ENCODE results near the gene CRABP2. TPM values are rescaled to one million over a fixed set of nuclear protein-coding genes. Genes with fewer than 3 reads are reported as not detected.
A peak's percentile ranks its signal among the peaks of the same experiment; 100 is the strongest.

The CRABP2 gene
- total and polyA plus RNA-seq, 2 of the 13 experiments (the other 11 are each of a cell fraction or from before 2014, with no cell fraction given) = 0.40 to 0.60 TPM

DNA sequence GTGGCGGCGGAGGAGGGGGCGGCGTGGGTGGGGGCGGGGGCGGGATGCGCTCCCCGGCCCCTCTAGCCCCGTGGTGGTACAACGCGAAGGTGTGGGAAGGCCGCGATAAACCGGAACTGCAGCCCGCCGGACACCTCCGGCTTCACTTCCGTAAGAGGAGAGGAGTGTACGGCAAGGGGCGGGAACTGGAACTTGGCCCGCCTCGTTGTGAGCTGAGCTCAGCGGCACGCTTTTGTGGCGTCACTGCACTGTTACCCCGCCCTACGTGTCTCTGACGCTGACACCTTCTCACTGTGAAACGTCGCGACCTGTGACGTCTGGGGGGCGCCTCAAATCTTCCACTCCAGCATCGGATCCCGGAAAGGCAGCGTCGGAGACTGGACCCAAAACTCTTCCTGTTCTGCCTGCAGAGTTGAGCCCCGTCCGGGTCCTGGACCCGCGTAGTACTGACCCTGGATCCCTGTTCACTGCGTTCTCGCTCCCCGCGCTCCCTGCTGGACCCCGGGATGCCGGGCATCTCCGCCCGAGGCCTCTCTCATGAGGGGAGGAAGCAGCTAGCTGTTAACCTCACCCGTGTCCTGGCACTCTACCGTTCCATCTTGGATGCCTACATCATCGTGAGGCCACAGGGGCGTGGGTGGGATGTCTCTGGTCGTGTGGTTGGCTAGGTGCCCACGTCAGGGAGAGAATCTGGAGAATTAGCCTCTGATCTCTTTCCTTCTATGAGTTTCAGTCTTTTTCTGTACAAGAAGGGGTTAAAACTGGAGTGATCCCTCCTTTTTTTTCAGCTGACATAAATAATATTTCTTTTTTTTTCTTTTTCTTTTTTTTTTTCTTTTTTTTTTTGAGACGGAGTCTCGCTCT, 23.4 kb upstream of the CRABP2 start, which contains the start of gene ISG20L2 (continued):
- no peak for TF ChIP-seq GLMP (CRISPR knock-in tag; IDR thresholded peaks at IDR 0.05; ENCODE audit: borderline replicate concordance)
- no peak for TF ChIP-seq GRHL1 (CRISPR knock-in tag; conservative IDR thresholded peaks at IDR 0.05)
- TF ChIP-seq GATAD2A (CRISPR knock-in tag; IDR thresholded peaks at IDR 0.05) = peak; percentile 47; the same call in 1 of the 2 replicates
- TF ChIP-seq ZKSCAN5 (CRISPR knock-in tag; IDR thresholded peaks at IDR 0.05) = no peak

DNA sequence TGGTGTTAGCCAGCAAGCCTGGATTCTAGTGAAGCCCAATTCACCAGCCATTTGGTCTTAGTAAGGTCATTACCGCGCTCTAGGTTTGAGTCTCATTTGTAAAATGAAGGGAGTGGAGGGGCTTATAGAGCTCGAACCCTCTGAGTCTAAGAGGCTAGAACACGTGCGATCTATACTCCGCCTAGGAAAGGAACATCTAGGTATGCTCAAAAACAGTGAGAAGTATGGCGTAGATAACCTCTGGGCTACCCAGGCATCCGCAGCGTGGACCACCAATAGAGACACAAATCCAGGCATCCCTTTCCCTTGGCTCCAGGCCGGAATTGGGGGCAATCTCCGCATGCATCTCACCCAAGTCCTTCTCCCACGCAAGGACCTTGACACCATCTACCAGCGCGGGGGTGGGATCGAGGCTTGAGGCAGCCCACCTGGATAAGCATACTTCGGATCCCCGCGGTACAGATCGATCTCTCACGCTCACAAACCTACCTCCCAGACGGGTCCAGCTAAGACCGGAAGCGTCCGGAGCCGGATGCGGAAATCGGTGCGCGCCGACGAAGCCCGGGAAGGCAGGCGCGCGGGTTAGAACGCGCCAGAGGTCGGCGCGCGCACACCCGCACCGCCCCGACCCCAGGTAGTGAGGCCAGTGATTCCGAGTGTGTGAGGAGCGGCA, 22.7 kb upstream of the CRABP2 start, which contains the start of gene METTL25B:
Gene METTL25B, plus strand, starts transcription at position 544 of the 673 bp plus-strand sequence. CDS start 636 bp downstream, outside the sequence.
- H3K79me2 ChIP-seq (ENCODE audit: insufficient read depth, low read length) = peaks cover 59% of the 10 kb centered on the region
- H3K27me3 ChIP-seq (ENCODE audit: control insufficient read depth in 1 of 2, insufficient read depth in 2 of 2, low read length in 2 of 2) = no peaks in the 10 kb centered on the region; a peak in 1 of 5 replicates
- peak; percentile 83 for ATAC-seq
- peak; percentile 75 for DNase-seq (ENCODE audit: low spot score)
- H3K27ac ChIP-seq (ENCODE audit: extremely low read length, insufficient read depth, low read length) = peak within 1 kb of the TSS; percentile 79
- peak within 1 kb of the TSS; percentile 87 for H2AFZ ChIP-seq (ENCODE audit: low read length)
- CTCF ChIA-PET (ENCODE audit: low intra/inter-chr PET ratio, low total read pairs) = interaction anchor here (0.6 to 5.7 kb wide), 3 partner anchors 38 to 70 kb away, joined by 3 to 119 read pairs (median 3); no protein-coding TSS in a partner anchor
- FAIRE-seq = no peak
- peak within 1 kb of the TSS; percentile 97 for H3K4me2 ChIP-seq (ENCODE audit: low read depth, low read length)
- 0% methylated on average over 14 of the region's 46 CpGs for WGBS (ENCODE audit: low lambda C conversion rate)
- H4K20me1 ChIP-seq (ENCODE audit: insufficient read depth, low read length) = peaks cover 17% of the 10 kb centered on the region
- peaks cover 8 to 15% of the 10 kb centered on the region in 2 experiments for H3K36me3 ChIP-seq (replicated peaks in 1 of 2; ENCODE audit: control insufficient read depth in 1 of 2, insufficient read depth in 2 of 2, low read length in 2 of 2)
- in situ Hi-C loops (cut with HindIII; ENCODE audit: extremely low pct_ligation_motif_present, low pct_unique_long_range_greater_than_20kb) = loop anchor here (5.0 kb wide), 2 partner anchors 39 to 41 kb away; partner anchors contain the start of gene PRCC
- H3K9me3 ChIP-seq (ENCODE audit: low read length) = no peaks in the 10 kb centered on the region
- peak within 1 kb of the TSS; percentile 89 to 100 (median 98) for H3K4me3 ChIP-seq (replicated peaks in 1 of 3; ENCODE audit: insufficient read depth in 1 of 3, low read depth in 2 of 3, low read length in 3 of 3)
- peak within 1 kb of the TSS; percentile 89 for H3K9ac ChIP-seq (ENCODE audit: insufficient read depth, low read depth, low read length)
- intact Hi-C loops (cut with micrococcal nuclease; ENCODE audit: unreplicated experiment) = loop anchor here (2.0 to 10.0 kb wide), 2 partner anchors 21 to 63 kb away; no protein-coding TSS in a partner anchor
- POLR2A ChIA-PET = interaction anchor here (0.7 to 5.7 kb wide), 28 partner anchors 12 to 553 kb away, joined by 3 to 100 read pairs (median 5); partner anchors contain the start of genes CRABP2, HDGF, MEF2D and MRPL24
- BruUV-seq (replicated peaks) = no TSS peak
- H3K4me1 ChIP-seq (ENCODE audit: insufficient read depth, low read length) = peaks cover 49% of the 10 kb centered on the region
- TF ChIP-seq PITX1 (CRISPR knock-in tag; IDR thresholded peaks at IDR 0.05) (0 out of 2 replicates have a peak, but pooled peaks have one; percentile 16), ZNF782 (CRISPR knock-in tag; IDR thresholded peaks at IDR 0.05; ENCODE audit: borderline replicate concordance) (peak; percentile 33; the same call in 1 of the 2 replicates), RXRA (CRISPR knock-in tag; IDR thresholded peaks at IDR 0.05) (peak; percentile 22; the same call in 1 of the 2 replicates), ARID2 (CRISPR knock-in tag; IDR thresholded peaks at IDR 0.05; ENCODE audit: borderline replicate concordance) (no peak), NR2C2 (CRISPR knock-in tag; IDR thresholded peaks at IDR 0.05; ENCODE audit: borderline replicate concordance) (0 out of 2 replicates have a peak, but pooled peaks have one; percentile 21), ZNF598 (CRISPR knock-in tag; IDR thresholded peaks at IDR 0.05; ENCODE audit: borderline replicate concordance) (0 out of 2 replicates have a peak, but pooled peaks have one; percentile 3), TSC22D2 (CRISPR knock-in tag; IDR thresholded peaks at IDR 0.05; ENCODE audit: borderline replicate concordance) (peak; percentile 59; the same call in 1 of the 2 replicates), CBX2 (IDR thresholded peaks at IDR 0.05; ENCODE audit: low read depth, low read length) (no peak), CBX2 (CRISPR knock-in tag; IDR thresholded peaks at IDR 0.05; ENCODE audit: low read depth) (no peak), RBFOX2 (IDR thresholded peaks at IDR 0.05; ENCODE audit: low read depth, low read length) (peak; percentile 88), ZBTB2 (CRISPR knock-in tag; IDR thresholded peaks at IDR 0.05; ENCODE audit: low read depth) (0 out of 2 replicates have a peak, but pooled peaks have one; percentile 18), ZNF225 (CRISPR knock-in tag; IDR thresholded peaks at IDR 0.05) (0 out of 2 replicates have a peak, but pooled peaks have one; percentile 70)
